BJ (cell line): Measurements from ENCODE around the gene OR52W1. TPM values are rescaled to one million over a fixed set of nuclear protein-coding genes. Genes with fewer than 3 reads are reported as not detected.

Source experiments
- CTCF ChIA-PET: fragments of 350-600 bp; formaldehyde crosslinking; extraction: SDS; loops from one replicate; lab custom pipeline; 2021; ENCODE audit warnings: antibody characterized with exemption, inconsistent platforms; lab: Yijun Ruan, JAX
- POLR2A ChIA-PET: fragments of 300-600 bp; sonication (Branson Sonifier 250); formaldehyde crosslinking; extraction: SDS; loops from one replicate; lab custom pipeline; 2021; ENCODE audit warnings: antibody characterized with exemption; lab: Charles Lee
- DNase-seq: peaks from one replicate; pipeline ENCODE4 v3.0.0-alpha.2; 2011; ENCODE audit warnings: low read depth
- H3K27me3 ChIP-seq: 2 replicates; pipeline ENCODE4 v1.6.0; 2011; ENCODE audit warnings: low read length; ENCODE audit not compliant: control insufficient read depth, insufficient read depth
- H3K36me3 ChIP-seq: 2 replicates; pipeline ENCODE4 v1.5.1; 2011; ENCODE audit warnings: low read length; ENCODE audit not compliant: control insufficient read depth, insufficient read depth
- H3K4me3 ChIP-seq: 2 replicates; pipeline ENCODE4 v1.5.1; 2011; ENCODE audit warnings: low read depth, mild to moderate bottlenecking, control low read depth, low read length
- polyA plus RNA-seq: library from polyadenylated mRNA; depleted of rRNA; stranded (reverse); fragments of >200 nt; gene quantifications from 2 replicates; pipeline ENCODE4 v1.2.3, GENCODE V29; 2011
- TF ChIP-seq, protein P1 (sequence below): IDR thresholded peaks from 2 replicates; pipeline ENCODE4 v1.5.1; 2011; ENCODE audit warnings: low read depth, mild to moderate bottlenecking, control low read depth, inconsistent platforms, low read length, moderate library complexity; ENCODE audit not compliant: insufficient read depth

The OR52W1 gene
- polyA plus RNA-seq, 1 experiment, result not detected

GRCh38 chr11:6214530-6214929 lies 15.5 kb downstream of the OR52W1 start:
- H3K27me3 ChIP-seq, result no peaks in the 10 kb centered on the region
- no peak for DNase-seq
- CTCF ChIA-PET, result interaction anchor here (0.6 kb wide), 1 partner anchor 1601 kb away, joined by 3 read pairs; no protein-coding TSS in a partner anchor
- peaks cover 25% of the 10 kb centered on the region for H3K36me3 ChIP-seq
- POLR2A ChIA-PET, result no interaction called here
- TF ChIP-seq, protein P1, sequence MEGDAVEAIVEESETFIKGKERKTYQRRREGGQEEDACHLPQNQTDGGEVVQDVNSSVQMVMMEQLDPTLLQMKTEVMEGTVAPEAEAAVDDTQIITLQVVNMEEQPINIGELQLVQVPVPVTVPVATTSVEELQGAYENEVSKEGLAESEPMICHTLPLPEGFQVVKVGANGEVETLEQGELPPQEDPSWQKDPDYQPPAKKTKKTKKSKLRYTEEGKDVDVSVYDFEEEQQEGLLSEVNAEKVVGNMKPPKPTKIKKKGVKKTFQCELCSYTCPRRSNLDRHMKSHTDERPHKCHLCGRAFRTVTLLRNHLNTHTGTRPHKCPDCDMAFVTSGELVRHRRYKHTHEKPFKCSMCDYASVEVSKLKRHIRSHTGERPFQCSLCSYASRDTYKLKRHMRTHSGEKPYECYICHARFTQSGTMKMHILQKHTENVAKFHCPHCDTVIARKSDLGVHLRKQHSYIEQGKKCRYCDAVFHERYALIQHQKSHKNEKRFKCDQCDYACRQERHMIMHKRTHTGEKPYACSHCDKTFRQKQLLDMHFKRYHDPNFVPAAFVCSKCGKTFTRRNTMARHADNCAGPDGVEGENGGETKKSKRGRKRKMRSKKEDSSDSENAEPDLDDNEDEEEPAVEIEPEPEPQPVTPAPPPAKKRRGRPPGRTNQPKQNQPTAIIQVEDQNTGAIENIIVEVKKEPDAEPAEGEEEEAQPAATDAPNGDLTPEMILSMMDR, result no peak
- no peak overlapping the region for H3K4me3 ChIP-seq

GRCh38 chr11:6216501-6216900 lies 17.5 kb downstream of the OR52W1 start:
- no peak for DNase-seq
- TF ChIP-seq, protein P1, result no peak
- Histone ChIP-seq H3K27me3 (no peaks in the 10 kb centered on the region), H3K4me3 (no peak overlapping the region), H3K36me3 (peaks cover 14% of the 10 kb centered on the region)
- ChIA-PET POLR2A (no interaction called here), CTCF (interaction anchor here (0.6 to 2.2 kb wide), 3 partner anchors 10 to 137 kb away, joined by 4 to 8 read pairs (median 5); no protein-coding TSS in a partner anchor)

- TF ChIP-seq, protein P1, result no peak
- ChIA-PET POLR2A (no interaction called here), CTCF (interaction anchor here (0.9 kb wide), 1 partner anchor 30 kb away, joined by 3 read pairs; no protein-coding TSS in a partner anchor)
- Histone ChIP-seq H3K27me3 (no peaks in the 10 kb centered on the region), H3K4me3 (no peak overlapping the region), H3K36me3 (peaks cover 17% of the 10 kb centered on the region)
- DNase-seq, result no peak
Observed at GRCh38 chr11:6217722-6218121, 18.7 kb downstream of the OR52W1 start.

DNA sequence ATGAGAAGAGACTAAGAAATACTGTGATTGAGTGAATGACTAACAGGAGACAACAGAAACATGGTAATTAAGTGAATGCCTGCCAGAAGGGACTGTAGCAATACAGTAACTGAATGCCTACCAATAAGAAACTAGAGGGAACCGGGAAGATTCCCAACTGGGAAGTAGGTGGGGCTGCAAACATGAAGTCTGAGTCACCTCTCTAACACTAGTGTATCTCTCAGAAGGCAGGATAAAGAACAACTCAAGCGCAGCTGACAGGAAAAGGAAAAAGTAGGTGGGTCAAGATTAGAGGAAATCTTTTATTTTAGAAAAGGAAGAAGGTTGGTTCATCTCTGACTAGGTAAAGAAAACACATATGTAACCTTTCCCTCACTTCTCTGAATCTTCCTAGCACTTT lies 20.3 kb downstream of the OR52W1 start:
- Histone ChIP-seq H3K36me3 (peaks cover 22% of the 10 kb centered on the region), H3K27me3 (no peaks in the 10 kb centered on the region), H3K4me3 (no peak overlapping the region)
- ChIA-PET CTCF (interaction anchor here (0.8 kb wide), 1 partner anchor 143 kb away, joined by 3 read pairs; no protein-coding TSS in a partner anchor), POLR2A (no interaction called here)
- TF ChIP-seq, protein P1, result no peak
- DNase-seq, result peak; percentile 76

GRCh38 chr11:6223854-6224253 lies 24.8 kb downstream of the OR52W1 start:
- DNase-seq, result no peak
- CTCF ChIA-PET, result interaction anchor here (1.5 to 1.8 kb wide), 2 partner anchors 28 to 139 kb away, joined by 3 to 7 read pairs; no protein-coding TSS in a partner anchor
- Histone ChIP-seq H3K36me3 (peaks cover 13% of the 10 kb centered on the region), H3K4me3 (no peak overlapping the region), H3K27me3 (no peaks in the 10 kb centered on the region)
- POLR2A ChIA-PET, result no interaction called here
- TF ChIP-seq, protein P1, result no peak
